HEK293 (cell line): ENCODE measurements around the gene KRT9.
A peak's percentile ranks its signal among the peaks of the same experiment; 100 is the strongest.
"Not testable (repeated sequence)": the region's sequence is repeated elsewhere in the genome, so short reads cannot be mapped to it uniquely, and the experiment has no call there.

ENCODE experiments used
- CTCF ChIA-PET: fragments of 350-600 bp; formaldehyde crosslinking; extraction: SDS; loops from one replicate; lab custom pipeline; 2021; ENCODE audit warnings: antibody characterized with exemption; lab: Yijun Ruan, JAX
- POLR2A ChIA-PET: fragments of 300-600 bp; formaldehyde crosslinking; extraction: SDS; loops from one replicate; lab custom pipeline; 2020; ENCODE audit warnings: antibody characterized with exemption, inconsistent platforms; lab: Yijun Ruan, JAX
- H3K27ac ChIP-seq: fragments of 200-500 bp; sonication (Bioruptor generic); 2 replicates; pipeline ENCODE4 v1.5.1; 2014; ENCODE audit warnings: low read depth, low read length, control low read depth, inconsistent platforms; ENCODE audit errors: extremely low read depth
- H3K36me3 ChIP-seq, 2 experiments: fragments of 200-500 bp in 1 of 2; sonication (Bioruptor generic) in 1 of 2; 1 replicate in 1 of 2; 2 replicates in 1 of 2; pipeline ENCODE4 v1.5.1; 2014 to 2017; ENCODE audit warnings: inconsistent platforms in 2 of 2, low read length in 2 of 2; ENCODE audit not compliant: control insufficient read depth in 2 of 2, insufficient read depth in 1 of 2
- H3K4me1 ChIP-seq: fragments of 200-500 bp; sonication (Bioruptor generic); 2 replicates; pipeline ENCODE4 v1.5.1; 2014; ENCODE audit warnings: mild to moderate bottlenecking, low read length, inconsistent platforms; ENCODE audit not compliant: control insufficient read depth, insufficient read depth
- H3K4me3 ChIP-seq: 2 replicates; pipeline ENCODE4 v1.5.1; 2011; ENCODE audit warnings: low read depth, mild to moderate bottlenecking, control low read depth, low read length, moderate library complexity
- H3K9me3 ChIP-seq: fragments of 200-500 bp; sonication (Bioruptor generic); 2 replicates; pipeline ENCODE4 v1.5.1; 2014; ENCODE audit warnings: low read depth, low read length, inconsistent platforms; ENCODE audit not compliant: control insufficient read depth, insufficient read depth
- EGR2 ChIP-seq: fragments of 450-650 bp; formaldehyde crosslinking; IDR thresholded peaks from 2 replicates; pipeline ENCODE4 v1.5.1; 2016; ENCODE audit warnings: low read depth, missing biosample characterization, missing genetic modification characterization
- GLIS1 ChIP-seq: fragments of 450-650 bp; formaldehyde crosslinking; IDR thresholded peaks from 2 replicates; pipeline ENCODE4 v1.5.1; 2016; ENCODE audit warnings: missing biosample characterization, missing genetic modification characterization
- GLIS2 ChIP-seq: fragments of 450-650 bp; formaldehyde crosslinking; IDR thresholded peaks from 2 replicates; pipeline ENCODE4 v1.5.1; 2016; ENCODE audit warnings: missing biosample characterization, missing genetic modification characterization
- SP2 ChIP-seq: fragments of 450-650 bp; formaldehyde crosslinking; IDR thresholded peaks from 2 replicates; pipeline ENCODE4 v1.5.1; 2016; ENCODE audit warnings: missing biosample characterization, missing genetic modification characterization
- SP7 ChIP-seq: fragments of 450-650 bp; formaldehyde crosslinking; IDR thresholded peaks from 2 replicates; pipeline ENCODE4 v1.5.1; 2016; ENCODE audit warnings: missing biosample characterization, missing genetic modification characterization
- ZBTB17 ChIP-seq: fragments of 450-650 bp; formaldehyde crosslinking; IDR thresholded peaks from 2 replicates; pipeline ENCODE4 v1.5.1; 2016; ENCODE audit warnings: missing biosample characterization, missing genetic modification characterization
- ZBTB20 ChIP-seq: fragments of 450-650 bp; formaldehyde crosslinking; IDR thresholded peaks from 2 replicates; pipeline ENCODE4 v1.5.1; 2016; ENCODE audit warnings: missing biosample characterization, missing genetic modification characterization
- ZEB2 ChIP-seq: fragments of 450-650 bp; formaldehyde crosslinking; IDR thresholded peaks from 2 replicates; pipeline ENCODE4 v1.5.1; 2016; ENCODE audit warnings: missing biosample characterization, missing genetic modification characterization
- ZFHX2 ChIP-seq: fragments of 450-650 bp; formaldehyde crosslinking; conservative IDR thresholded peaks from 2 replicates; pipeline ENCODE4 v1.5.1; 2016; ENCODE audit warnings: missing biosample characterization, missing genetic modification characterization
- ZNF146 ChIP-seq: fragments of 450-650 bp; formaldehyde crosslinking; IDR thresholded peaks from 2 replicates; pipeline ENCODE4 v1.5.1; 2016; ENCODE audit warnings: missing biosample characterization, missing genetic modification characterization
- ZNF302 ChIP-seq: fragments of 450-650 bp; formaldehyde crosslinking; IDR thresholded peaks from 2 replicates; pipeline ENCODE4 v1.5.1; 2016; ENCODE audit warnings: missing biosample characterization, missing genetic modification characterization, low read depth
- ZNF311 ChIP-seq: fragments of 450-650 bp; formaldehyde crosslinking; IDR thresholded peaks from 2 replicates; pipeline ENCODE4 v1.5.1; 2017; ENCODE audit warnings: missing biosample characterization, missing genetic modification characterization, borderline replicate concordance
- ZNF37A ChIP-seq: fragments of 450-650 bp; IDR thresholded peaks from 2 replicates; pipeline ENCODE4 v1.5.1; 2018; ENCODE audit warnings: missing biosample characterization, missing genetic modification characterization
- ZNF518A ChIP-seq: fragments of 450-650 bp; formaldehyde crosslinking; conservative IDR thresholded peaks from 2 replicates; pipeline ENCODE4 v1.5.1; 2016; ENCODE audit warnings: low read depth, missing biosample characterization, missing genetic modification characterization
- ZNF571 ChIP-seq: fragments of 450-650 bp; formaldehyde crosslinking; IDR thresholded peaks from 2 replicates; pipeline ENCODE4 v1.5.0; 2017; ENCODE audit warnings: missing biosample characterization, missing genetic modification characterization
- ZNF585B ChIP-seq: fragments of 450-650 bp; formaldehyde crosslinking; IDR thresholded peaks from 2 replicates; pipeline ENCODE4 v1.5.1; 2016; ENCODE audit warnings: missing biosample characterization, missing genetic modification characterization
- ZSCAN18 ChIP-seq: fragments of 450-650 bp; formaldehyde crosslinking; IDR thresholded peaks from 2 replicates; pipeline ENCODE4 v1.5.1; 2016; ENCODE audit warnings: missing biosample characterization, missing genetic modification characterization
- ZSCAN4 ChIP-seq: fragments of 450-650 bp; formaldehyde crosslinking; IDR thresholded peaks from 2 replicates; pipeline ENCODE4 v1.5.1; 2017; ENCODE audit warnings: missing biosample characterization, missing genetic modification characterization

Gene KRT9

GRCh38 chr17:41615454-41615853 is 43.6 kb upstream of the KRT9 start:
- no peaks in the 10 kb centered on the region for H3K9me3 ChIP-seq
- H3K36me3 ChIP-seq: no peaks in the 10 kb centered on the region
- TF ChIP-seq SP2 (tag by site-specific recombination) (peak; percentile 32; the same call in 1 of the 2 replicates), ZNF585B (tag by site-specific recombination) (no peak), SP7 (no peak), GLIS1 (tag by site-specific recombination) (peak; percentile 22; the same call in 1 of the 2 replicates), ZBTB17 (peak; percentile 38; the same call in 1 of the 2 replicates), ZEB2 (tag by site-specific recombination) (0 out of 2 replicates have a peak, but pooled peaks have one; percentile 18), ZNF311 (tag by site-specific recombination) (no peak), GLIS2 (tag by site-specific recombination) (0 out of 2 replicates have a peak, but pooled peaks have one; percentile 51), EGR2 (tag by site-specific recombination) (peak; percentile 22; the same call in 1 of the 2 replicates)
- ChIA-PET CTCF (interaction anchor here (0.7 to 1.2 kb wide), 4 partner anchors 9 to 823 kb away, joined by 3 to 8 read pairs (median 4); no protein-coding TSS in a partner anchor), POLR2A (no interaction called here)
- no peak overlapping the region for H3K4me3 ChIP-seq
- H3K27ac ChIP-seq: no peak overlapping the region
- H3K4me1 ChIP-seq: no peaks in the 10 kb centered on the region

- H3K4me3 ChIP-seq, H3K9me3 ChIP-seq, H3K4me1 ChIP-seq, POLR2A ChIA-PET, H3K27ac ChIP-seq, H3K36me3 ChIP-seq: not testable (repeated sequence)
- CTCF ChIA-PET: interaction anchor here (1.2 kb wide), 2 partner anchors 33 to 66 kb away, joined by 3 to 8 read pairs; no protein-coding TSS in a partner anchor
Observed at GRCh38 chr17:41614767-41615166, 42.9 kb upstream of the KRT9 start.

GRCh38 chr17:41614098-41614497 is 42.2 kb upstream of the KRT9 start:
- TF ChIP-seq ZNF571 (tag by site-specific recombination) (no peak), ZSCAN18 (no peak), ZFHX2 (tag by site-specific recombination) (no peak), ZNF302 (tag by site-specific recombination) (no peak)
- H3K27ac ChIP-seq: no peak overlapping the region
- H3K9me3 ChIP-seq: no peaks in the 10 kb centered on the region
- no peak overlapping the region for H3K4me3 ChIP-seq
- no peaks in the 10 kb centered on the region for H3K36me3 ChIP-seq
- no peaks in the 10 kb centered on the region for H3K4me1 ChIP-seq
- ChIA-PET CTCF (interaction anchor here (0.6 to 1.2 kb wide), 3 partner anchors 22 to 66 kb away, joined by 3 read pairs; no protein-coding TSS in a partner anchor), POLR2A (no interaction called here)

- POLR2A ChIA-PET: interaction anchor here (0.9 kb wide), 1 partner anchor 40 kb away, joined by 3 read pairs; no protein-coding TSS in a partner anchor
- Histone ChIP-seq H3K27ac (no peak overlapping the region), H3K4me1 (no peaks in the 10 kb centered on the region), H3K9me3 (no peaks in the 10 kb centered on the region)
- CTCF ChIA-PET: interaction anchor here (0.6 to 0.9 kb wide), 3 partner anchors 22 to 66 kb away, joined by 3 read pairs; no protein-coding TSS in a partner anchor
- TF ChIP-seq ZNF146 (tag by site-specific recombination): no peak
- TF ChIP-seq ZSCAN4 (tag by site-specific recombination): no peak
- TF ChIP-seq ZBTB20 (tag by site-specific recombination): no peak
- TF ChIP-seq ZNF518A (tag by site-specific recombination): no peak
- TF ChIP-seq ZNF37A (tag by site-specific recombination): no peak
- TF ChIP-seq, all 188 proteins: peak for 0
- no peak overlapping the region for H3K4me3 ChIP-seq
- H3K36me3 ChIP-seq: no peaks in the 10 kb centered on the region
Observed at GRCh38 chr17:41613277-41614082, 41.6 kb upstream of the KRT9 start.
